Fibroblast of peridontal ligament (primary cell): ENCODE measurements around the gene CORO1C.

Experiments
- DNase-seq: peaks from one replicate; pipeline ENCODE4 v3.0.0-alpha.2; 2010; ENCODE audit errors: extremely low read depth

The CORO1C gene

GRCh38 chr12:108647585-108648287, 83.6 kb downstream of the CORO1C start:
- no peak for DNase-seq

- peak; percentile 62 for DNase-seq
These were observed 84.4 kb downstream of the CORO1C start for GRCh38 chr12:108646600-108647579.

- DNase-seq, result no peak
These were observed 85.4 kb downstream of the CORO1C start for GRCh38 chr12:108645686-108646599.

GRCh38 chr12:108644811-108645120, 86.6 kb downstream of the CORO1C start:
- DNase-seq, result no peak

- no peak for DNase-seq
These were observed 87.1 kb downstream of the CORO1C start for GRCh38 chr12:108643941-108644810.

- no peak for DNase-seq
These were observed 88.2 kb downstream of the CORO1C start for GRCh38 chr12:108642899-108643654.

GRCh38 chr12:108642269-108642870, 88.9 kb downstream of the CORO1C start:
- no peak for DNase-seq

GRCh38 chr12:108641446-108642268, 89.7 kb downstream of the CORO1C start:
- DNase-seq, result no peak

GRCh38 chr12:108640802-108641445, 90.4 kb downstream of the CORO1C start:
- no peak for DNase-seq

GRCh38 chr12:108638997-108639822, 92.1 kb downstream of the CORO1C start:
- DNase-seq, result no peak

- no peak for DNase-seq
These were observed 93.0 kb downstream of the CORO1C start for GRCh38 chr12:108638141-108638827.

GRCh38 chr12:108637222-108637971, 93.9 kb downstream of the CORO1C start:
- DNase-seq, result no peak

GRCh38 chr12:108635997-108636808, 95.1 kb downstream of the CORO1C start:
- DNase-seq, result no peak

- DNase-seq, result peak; percentile 61
These were observed 95.9 kb downstream of the CORO1C start for GRCh38 chr12:108635201-108635996.
